Astrocyte of the spinal cord (primary cell): ENCODE measurements around the gene TOX2.
A peak's percentile ranks its signal among the peaks of the same experiment; 100 is the strongest.

Experiments
- DNase-seq: peaks from one replicate; pipeline ENCODE4 v3.0.0; 2011; ENCODE audit warnings: low read depth, low spot score
- H3K4me3 ChIP-seq: 2 replicates; pipeline ENCODE4 v1.5.1; 2011; ENCODE audit warnings: low read depth, mild to moderate bottlenecking, low read length, moderate library complexity
- in situ Hi-C: cut with HindIII; loops from 2 replicates; pipeline ENCODE4 v1.10.0; 2017; ENCODE audit warnings: low sequenced_read_pairs
- TF ChIP-seq, protein P1 (sequence below): IDR thresholded peaks from 2 replicates; pipeline ENCODE4 v1.5.1; 2012; ENCODE audit warnings: low read depth, mild to moderate bottlenecking, low read length, inconsistent platforms

The TOX2 gene

DNA sequence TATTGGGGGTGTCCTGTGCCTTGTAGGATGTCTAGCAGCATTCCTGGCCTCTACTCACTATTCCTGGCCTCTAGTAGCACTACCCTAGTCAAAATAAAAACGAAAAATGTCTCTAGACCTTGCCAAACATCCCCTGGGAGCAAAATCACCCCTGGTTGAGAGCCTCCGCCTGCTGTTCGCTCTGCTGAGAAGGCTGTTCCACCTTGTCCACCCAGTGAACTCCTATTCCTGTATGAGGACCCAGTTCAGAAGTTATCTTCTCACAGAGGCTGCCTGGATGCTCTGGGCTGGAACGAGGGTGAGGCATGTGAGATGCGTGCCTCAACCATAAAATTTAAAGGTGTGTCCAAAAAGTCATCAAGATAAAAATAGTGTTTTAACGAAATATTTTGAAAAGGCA, 101.9 kb downstream of the TOX2 start:
- TF ChIP-seq, protein P1, sequence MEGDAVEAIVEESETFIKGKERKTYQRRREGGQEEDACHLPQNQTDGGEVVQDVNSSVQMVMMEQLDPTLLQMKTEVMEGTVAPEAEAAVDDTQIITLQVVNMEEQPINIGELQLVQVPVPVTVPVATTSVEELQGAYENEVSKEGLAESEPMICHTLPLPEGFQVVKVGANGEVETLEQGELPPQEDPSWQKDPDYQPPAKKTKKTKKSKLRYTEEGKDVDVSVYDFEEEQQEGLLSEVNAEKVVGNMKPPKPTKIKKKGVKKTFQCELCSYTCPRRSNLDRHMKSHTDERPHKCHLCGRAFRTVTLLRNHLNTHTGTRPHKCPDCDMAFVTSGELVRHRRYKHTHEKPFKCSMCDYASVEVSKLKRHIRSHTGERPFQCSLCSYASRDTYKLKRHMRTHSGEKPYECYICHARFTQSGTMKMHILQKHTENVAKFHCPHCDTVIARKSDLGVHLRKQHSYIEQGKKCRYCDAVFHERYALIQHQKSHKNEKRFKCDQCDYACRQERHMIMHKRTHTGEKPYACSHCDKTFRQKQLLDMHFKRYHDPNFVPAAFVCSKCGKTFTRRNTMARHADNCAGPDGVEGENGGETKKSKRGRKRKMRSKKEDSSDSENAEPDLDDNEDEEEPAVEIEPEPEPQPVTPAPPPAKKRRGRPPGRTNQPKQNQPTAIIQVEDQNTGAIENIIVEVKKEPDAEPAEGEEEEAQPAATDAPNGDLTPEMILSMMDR = no peak
- no peak overlapping the region for H3K4me3 ChIP-seq
- no peak for DNase-seq
- in situ Hi-C loops = no loop called here

- H3K4me3 ChIP-seq = no peak overlapping the region
- no peak for DNase-seq
- TF ChIP-seq, protein P1 = no peak
- in situ Hi-C loops = no loop called here
Measured at GRCh38 chr20:44017211-44017610, 102.6 kb downstream of the TOX2 start.

DNA sequence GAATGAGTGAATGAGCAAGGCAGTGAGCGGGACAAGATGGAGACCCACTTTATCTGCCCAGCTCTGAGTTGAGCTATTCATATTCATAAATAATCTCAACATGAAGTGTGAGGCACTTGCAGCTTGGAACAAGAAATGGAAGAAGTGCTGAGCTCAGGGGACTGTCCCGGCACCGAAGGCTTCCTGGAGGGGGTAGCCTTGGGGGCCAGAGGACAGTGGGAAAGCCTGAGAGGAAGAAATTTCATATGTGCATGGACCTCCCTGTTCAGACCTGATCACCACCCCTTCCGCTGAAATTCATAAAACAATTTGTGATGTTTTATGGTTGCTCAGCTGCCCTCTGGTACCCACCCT, 103.2 kb downstream of the TOX2 start:
- no peak overlapping the region for H3K4me3 ChIP-seq
- TF ChIP-seq, protein P1 = no peak
- in situ Hi-C loops = no loop called here
- no peak for DNase-seq

- in situ Hi-C loops = no loop called here
- TF ChIP-seq, protein P1 = no peak
Measured at GRCh38 chr20:44018259-44018941, 103.7 kb downstream of the TOX2 start.

DNA sequence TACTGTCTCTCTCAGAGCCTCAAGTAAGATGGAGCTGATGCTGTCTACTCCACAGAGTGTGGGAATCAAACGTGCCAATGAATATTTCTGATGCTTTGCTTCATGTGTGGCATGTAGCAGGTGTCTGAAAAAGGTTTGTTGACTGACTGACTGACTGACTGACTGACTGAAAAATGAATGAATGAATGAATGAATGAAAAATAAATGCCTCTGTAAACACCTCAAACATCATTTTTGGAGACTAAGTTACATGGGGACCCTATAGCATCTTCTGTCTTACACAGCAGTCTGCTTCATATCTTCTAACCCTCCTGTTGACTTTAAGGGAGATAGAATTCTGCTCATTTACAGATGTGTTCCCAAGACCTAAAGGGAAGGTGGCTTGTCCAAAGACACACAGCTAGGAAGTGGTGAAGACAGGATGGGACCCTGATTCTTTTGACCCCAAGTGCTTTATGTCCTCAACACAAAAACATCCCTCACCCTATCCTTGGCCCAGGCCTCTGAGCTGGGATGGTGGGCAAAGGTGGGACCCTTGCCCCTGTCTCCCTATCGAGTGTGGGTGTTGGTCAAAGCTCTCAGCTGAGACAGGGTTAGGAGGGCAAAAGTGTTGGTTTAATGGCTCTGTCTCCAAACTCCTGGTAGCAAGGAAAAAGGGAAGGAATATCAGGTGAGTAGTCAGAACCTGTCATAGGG, 104.4 kb downstream of the TOX2 start:
- TF ChIP-seq, protein P1 = no peak
- no peak overlapping the region for H3K4me3 ChIP-seq
- no peak for DNase-seq
- in situ Hi-C loops = no loop called here

More at GRCh38 chr20:44018259-44018941, 103.7 kb downstream of the TOX2 start:
- peak; percentile 92 for DNase-seq
- H3K4me3 ChIP-seq = no peak overlapping the region

DNA sequence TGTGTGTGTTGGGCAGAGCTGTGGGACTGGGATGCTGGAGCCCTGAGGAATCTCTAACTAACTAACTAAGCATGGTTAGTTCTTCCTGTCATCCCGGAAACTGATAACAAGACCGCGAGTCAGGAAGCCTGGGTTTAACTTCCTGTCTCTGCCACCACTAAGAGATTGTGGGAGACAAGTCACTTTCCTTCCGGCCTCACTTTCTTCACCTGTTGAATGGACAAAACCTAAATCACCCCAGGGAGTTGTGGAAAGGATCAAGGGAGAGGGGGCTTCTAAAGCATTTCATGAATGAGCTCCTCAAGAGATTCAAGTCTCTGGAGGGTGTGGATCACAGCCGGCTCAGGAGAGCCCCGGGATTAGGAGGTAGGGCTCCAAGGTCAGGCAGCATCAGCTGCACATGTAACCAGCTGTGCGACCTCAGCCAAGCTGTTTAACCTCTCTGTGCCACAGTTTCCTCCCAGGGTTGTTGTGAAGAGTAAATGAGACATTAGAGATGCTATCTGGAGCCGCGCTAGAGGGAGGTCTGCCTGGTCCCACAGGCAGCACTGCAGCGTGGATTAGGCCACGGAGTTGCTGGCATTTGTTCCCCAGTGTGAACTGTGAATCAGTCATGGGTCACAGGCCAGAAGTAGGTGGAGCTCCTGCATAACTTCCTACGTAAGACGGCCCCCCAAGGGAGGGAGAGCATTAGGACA, 105.1 kb downstream of the TOX2 start:
- TF ChIP-seq, protein P1 = no peak
- DNase-seq = no peak
- in situ Hi-C loops = no loop called here
- H3K4me3 ChIP-seq = no peak overlapping the region
